ENCODE results near the gene SIM2.
"Not testable (repeated sequence)": the region's sequence is repeated elsewhere in the genome, so short reads cannot be mapped to it uniquely, and the experiment has no call there.

Gene SIM2, protein sequence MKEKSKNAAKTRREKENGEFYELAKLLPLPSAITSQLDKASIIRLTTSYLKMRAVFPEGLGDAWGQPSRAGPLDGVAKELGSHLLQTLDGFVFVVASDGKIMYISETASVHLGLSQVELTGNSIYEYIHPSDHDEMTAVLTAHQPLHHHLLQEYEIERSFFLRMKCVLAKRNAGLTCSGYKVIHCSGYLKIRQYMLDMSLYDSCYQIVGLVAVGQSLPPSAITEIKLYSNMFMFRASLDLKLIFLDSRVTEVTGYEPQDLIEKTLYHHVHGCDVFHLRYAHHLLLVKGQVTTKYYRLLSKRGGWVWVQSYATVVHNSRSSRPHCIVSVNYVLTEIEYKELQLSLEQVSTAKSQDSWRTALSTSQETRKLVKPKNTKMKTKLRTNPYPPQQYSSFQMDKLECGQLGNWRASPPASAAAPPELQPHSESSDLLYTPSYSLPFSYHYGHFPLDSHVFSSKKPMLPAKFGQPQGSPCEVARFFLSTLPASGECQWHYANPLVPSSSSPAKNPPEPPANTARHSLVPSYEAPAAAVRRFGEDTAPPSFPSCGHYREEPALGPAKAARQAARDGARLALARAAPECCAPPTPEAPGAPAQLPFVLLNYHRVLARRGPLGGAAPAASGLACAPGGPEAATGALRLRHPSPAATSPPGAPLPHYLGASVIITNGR

GRCh38 chr21:36698981-36699545 lies at the start of gene SIM2:
TSS of gene SIM2 (plus strand) at chr21:36699115. CDS start at chr21:36699747, 632 bp downstream.
- DNase-seq = no peak

GRCh38 chr21:36654324-36654723 lies 44.6 kb upstream of the SIM2 start:
- DNase-seq = peak; percentile 32

DNA sequence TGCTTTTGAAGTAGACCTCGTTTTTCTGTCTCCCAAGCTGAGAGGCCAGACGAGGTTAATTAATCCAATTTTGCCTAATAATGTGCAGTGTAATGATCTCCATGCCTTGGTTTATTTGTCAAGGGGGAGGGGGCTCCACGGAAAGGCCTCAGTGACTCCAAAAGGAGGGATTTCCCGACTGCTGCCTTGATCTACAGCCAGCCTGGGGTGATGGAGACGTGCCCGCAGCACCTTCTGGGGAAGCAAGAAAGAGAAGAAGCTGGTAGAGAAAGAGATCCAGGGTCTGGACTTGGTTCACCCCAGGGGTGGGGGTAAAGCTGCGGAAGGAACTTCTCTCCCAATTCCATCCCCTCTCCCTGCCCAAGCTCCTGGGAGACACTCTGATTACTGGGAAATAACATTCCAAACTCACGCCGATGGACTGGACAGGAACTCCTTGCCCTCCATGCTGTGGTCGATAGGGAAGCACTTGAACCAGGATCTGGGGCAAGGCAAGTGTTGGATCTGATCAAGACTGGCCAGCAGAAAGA lies 44.1 kb upstream of the SIM2 start:
- DNase-seq = no peak

GRCh38 chr21:36656138-36656537 lies 42.8 kb upstream of the SIM2 start:
- DNase-seq = no peak

DNA sequence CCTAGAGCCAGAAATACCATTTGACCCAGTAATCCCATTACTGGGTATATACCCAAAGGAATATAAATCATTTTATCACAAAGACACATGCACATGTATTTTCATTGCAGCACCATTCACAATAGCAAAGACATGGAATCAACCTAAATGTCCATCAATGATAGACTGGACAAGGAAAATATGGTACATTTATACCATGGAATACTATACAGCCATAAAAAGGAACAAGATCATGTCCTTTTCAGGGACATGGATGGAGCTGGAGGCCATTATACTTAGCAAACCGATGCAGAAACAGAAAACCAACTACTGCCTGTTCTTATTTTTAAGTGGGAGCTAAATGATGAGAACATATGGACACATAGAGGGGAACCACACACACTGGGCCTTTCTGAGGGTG lies 41.6 kb upstream of the SIM2 start:
- not testable (repeated sequence) for DNase-seq

DNA sequence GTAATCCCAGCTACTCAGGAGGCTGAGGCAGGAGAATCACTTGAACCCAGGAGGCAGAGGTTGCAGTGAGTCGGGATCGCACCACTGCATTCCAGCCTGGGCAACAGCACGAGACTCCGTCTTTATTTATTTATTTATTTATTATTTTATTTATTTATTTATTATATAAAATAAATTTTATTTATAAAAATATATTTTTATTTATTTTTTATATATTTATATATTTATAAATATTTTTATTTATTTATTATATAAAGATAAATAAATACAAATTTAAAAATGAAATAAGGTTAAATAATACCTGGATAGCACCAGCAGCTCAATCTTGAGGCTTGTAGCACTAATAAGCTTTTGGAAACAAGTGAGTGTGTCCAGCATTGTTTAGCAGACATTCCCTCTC lies 40.9 kb upstream of the SIM2 start:
- DNase-seq = no peak

DNA sequence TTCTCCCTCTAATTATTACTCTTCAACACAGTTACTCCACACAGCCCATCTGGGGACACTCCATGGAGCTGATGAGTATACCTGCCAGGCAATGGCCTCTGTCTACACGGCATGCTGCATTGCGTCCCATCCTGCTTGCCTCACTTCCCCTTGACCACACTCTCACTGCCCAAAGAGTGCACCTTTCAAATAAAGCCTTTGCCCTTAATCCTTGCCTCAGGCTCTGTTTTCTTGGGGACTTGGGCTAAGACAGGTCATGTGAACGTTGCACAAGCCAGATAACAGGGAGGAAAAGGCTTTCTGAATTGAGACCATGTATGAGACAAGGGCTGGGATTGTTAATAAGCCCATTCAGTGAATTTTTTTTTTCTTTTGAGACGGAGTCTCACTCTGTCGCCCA lies 40.0 kb upstream of the SIM2 start:
- DNase-seq = no peak

DNA sequence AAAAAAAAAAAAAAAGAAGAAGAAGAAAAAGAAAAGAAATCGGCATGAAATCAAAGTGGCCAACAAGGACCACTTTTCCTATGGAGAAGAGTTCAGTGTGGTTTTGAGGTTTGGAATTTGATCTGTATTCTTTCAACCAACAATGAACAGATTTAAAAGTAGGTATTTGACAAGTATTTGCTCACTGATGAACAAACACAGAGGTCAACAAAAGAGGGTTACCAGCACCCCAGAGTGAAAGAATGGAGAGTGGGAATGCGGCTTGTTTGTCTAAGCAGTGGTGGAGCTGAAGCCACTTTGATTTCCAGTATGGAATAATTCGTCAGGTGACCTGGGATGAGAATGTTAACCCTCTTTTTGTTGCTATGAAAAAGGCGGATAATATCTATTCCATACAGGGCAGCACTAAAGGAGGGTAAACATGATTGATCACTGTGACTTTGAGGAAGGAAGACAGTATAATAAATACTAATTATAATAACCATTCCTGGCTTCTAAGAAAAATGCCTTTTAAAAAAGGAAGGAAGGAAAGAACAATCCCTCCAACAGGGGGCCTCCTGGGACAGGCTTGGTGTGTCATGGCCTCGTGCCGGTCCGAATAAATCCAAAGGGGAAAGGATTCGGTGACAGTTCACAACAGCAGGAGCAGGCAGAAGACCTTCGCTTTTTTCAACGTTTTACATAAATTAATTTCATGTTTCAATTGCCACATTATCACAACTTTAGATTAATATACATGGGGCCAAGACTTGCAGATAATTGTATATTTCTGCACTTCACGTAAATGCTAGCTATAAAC lies 37.2 kb upstream of the SIM2 start:
- no peak for DNase-seq

DNA sequence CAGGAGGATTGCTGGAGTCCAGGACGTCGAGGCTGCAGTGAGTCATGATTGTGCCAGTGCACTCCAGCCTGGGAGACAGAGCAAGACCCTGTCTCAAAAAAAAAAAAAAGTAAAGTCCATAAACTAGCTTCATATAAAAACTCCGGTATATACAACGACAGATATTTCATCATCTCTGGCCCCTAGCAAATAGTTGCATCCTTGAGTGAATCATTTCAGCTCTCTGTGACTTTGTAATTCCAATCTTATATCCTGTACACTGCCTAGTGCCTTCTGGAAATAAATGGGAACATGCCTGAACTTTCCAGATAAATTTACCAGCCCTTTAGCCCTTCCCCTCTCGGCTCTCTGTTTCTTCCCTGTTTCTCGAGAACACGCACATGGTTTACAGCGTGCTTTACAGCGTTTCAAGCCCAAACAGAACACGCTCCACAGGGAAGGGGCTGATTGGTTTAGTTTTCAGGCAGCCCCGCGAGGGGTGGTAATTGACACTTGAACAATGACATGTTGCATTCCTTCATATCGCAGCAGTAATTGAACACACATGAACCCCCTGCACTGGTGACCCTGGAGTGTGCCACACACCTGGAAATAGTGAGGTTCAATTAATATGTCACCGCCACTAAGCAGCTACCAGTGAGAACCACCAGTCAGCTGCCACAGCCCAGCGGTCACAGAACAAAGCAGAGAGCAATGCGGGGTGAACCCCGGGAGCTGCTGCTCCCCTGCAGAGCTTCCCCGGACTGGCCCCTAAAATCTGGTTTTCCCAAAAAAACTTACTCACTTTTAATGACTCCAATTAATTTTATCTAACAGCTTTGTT lies 35.7 kb upstream of the SIM2 start:
- no peak for DNase-seq

DNA sequence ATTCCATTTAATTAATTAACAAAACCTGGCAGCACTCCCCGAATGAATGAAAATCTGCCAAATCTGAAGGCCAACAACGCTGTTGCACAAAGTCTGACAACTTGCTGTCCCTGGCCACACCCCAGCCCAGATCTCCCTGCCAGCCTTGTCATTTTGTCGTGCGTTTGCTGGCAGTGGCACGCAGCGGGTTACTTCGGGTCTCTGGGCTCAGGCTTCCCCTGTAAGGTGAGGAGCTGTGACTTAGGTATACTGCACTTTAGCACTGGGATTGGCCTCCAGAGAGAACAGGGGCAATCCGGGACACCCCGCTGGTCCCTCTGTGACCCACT lies 34.3 kb upstream of the SIM2 start:
- DNase-seq = no peak

- DNase-seq = no peak
Observed at GRCh38 chr21:36665806-36666205, 33.1 kb upstream of the SIM2 start.

GRCh38 chr21:36668713-36669112 lies 30.2 kb upstream of the SIM2 start:
- no peak for DNase-seq

- no peak for DNase-seq
Observed at GRCh38 chr21:36671836-36672235, 27.1 kb upstream of the SIM2 start.

DNA sequence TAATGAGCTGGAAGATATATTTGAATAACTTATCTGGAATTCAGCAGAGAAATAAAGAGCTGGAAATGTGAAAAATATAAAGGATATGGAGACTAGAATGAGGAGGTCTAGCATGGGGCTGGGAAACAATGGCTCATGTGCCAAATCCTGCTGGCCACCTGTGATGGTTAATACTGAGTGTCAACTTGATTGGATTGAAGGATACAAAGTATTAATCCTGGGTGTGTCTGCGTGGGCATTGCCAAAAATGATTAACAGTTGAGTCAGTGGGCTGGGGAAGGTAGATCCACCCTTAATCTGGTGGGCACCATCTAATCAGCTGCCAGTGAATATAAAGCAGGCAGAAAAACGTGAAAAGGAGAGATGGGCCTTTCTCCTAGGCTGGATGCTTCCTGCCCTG lies 26.6 kb upstream of the SIM2 start:
- DNase-seq = not testable (repeated sequence)

DNA sequence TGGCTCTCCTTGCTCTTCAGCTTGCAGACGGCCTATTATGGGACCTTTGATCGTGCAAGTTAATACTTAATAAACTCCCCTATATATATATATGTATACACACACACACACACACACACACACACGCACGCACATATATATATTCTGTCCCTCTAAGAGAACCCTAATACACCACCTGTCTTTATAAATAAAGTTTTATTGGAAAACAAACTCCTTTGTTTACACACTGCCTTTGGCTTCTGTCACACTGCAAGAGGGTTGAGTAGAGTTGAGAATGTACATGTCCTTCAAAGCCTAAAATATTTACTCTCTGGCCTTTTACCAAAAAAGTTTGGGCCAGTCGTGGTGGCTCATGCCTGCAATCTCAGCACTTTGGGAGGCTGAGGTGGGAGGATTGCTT lies 26.2 kb upstream of the SIM2 start:
- DNase-seq = no peak

GRCh38 chr21:36676039-36676950 lies 22.6 kb upstream of the SIM2 start:
- DNase-seq = no peak

- DNase-seq = no peak
Observed at GRCh38 chr21:36677443-36677842, 21.5 kb upstream of the SIM2 start.

- DNase-seq = no peak
Observed at GRCh38 chr21:36678538-36678937, 20.4 kb upstream of the SIM2 start.

DNA sequence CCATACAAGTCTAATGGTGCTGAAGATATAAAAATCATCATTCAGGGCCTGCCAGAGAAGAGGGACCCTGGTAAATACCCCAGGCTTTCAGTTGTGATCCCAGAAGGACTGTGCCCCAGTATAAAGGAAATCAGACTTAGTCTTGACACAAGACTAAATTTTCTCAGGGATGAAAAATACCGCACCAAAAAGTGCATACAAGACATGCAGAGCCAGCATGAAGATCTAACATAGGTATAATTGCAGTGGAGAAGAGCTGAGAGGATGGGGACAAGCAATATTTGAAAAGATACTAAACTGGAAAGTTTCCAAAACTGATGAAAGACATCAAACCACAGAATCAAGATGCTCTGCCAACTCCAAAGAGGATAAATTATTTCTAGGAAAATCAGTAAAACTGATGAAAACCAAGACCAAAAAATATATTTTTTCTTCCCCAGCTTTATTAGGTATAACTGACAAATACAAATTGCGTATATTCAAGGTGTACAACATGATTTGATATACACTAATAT lies 17.7 kb upstream of the SIM2 start:
- no peak for DNase-seq

DNA sequence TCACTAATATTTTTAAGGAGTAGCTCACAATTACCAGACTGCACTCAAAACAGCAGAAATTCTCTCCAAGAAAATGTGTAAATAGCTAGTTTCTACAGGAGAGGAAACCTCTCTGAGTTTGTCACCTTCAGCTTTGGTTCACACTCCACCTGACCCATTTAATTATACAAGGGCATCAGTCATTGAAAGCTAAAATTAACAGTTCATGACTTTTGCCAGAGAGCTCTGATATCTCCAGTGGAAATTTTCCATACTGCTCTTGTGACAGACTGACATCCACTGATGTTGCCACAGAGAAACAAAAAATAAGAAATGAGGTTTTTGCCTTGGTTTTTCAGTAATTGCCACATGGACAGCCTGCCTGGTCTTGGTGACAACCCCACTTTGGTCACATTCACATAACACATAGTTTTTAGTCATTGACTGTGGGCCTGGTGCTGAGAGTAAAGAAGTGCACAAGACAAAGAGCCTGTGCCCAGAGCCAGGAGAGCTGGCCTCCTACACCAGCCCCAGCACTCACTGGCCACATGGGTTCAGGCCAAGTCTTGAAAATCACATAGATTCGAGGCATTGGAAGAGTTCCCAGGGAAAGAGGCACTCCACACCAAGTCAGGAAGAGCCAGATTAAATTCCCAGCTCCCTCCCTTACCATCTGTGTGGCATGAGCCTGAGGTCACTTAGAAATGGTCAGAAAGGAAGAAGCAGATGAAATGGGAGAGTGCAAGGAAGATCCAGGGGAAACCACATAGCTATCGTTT lies 13.8 kb upstream of the SIM2 start:
- DNase-seq = no peak

All from femur (tissue), 1 donor.